ENCODE data around the gene FOXP1. TPM values are rescaled to one million over a fixed set of nuclear protein-coding genes. Genes with fewer than 3 reads are reported as not detected.

Gene FOXP1
- total RNA-seq, 1 donor from 2014 or later: 195 TPM

- Mint-ChIP-seq H3K27ac (ENCODE audit: unreplicated experiment) (no peak overlapping the region), H3K4me3 (ENCODE audit: unreplicated experiment) (no peak overlapping the region), H3K36me3 (ENCODE audit: unreplicated experiment) (peaks cover 14% of the 10 kb centered on the region), H3K27me3 (ENCODE audit: unreplicated experiment) (no peaks in the 10 kb centered on the region), H3K4me1 (ENCODE audit: unreplicated experiment) (peaks cover 63% of the 10 kb centered on the region), H3K9me3 (ENCODE audit: unreplicated experiment) (no peaks in the 10 kb centered on the region)
- no peak for TF ChIP-seq CTCF (IDR thresholded peaks at IDR 0.05)
- DNase-seq (ENCODE audit: extremely low spot score, unreplicated experiment): no peak
Observed at GRCh38 chr3:71524672-71525071, 58.9 kb downstream of the FOXP1 start.

DNA sequence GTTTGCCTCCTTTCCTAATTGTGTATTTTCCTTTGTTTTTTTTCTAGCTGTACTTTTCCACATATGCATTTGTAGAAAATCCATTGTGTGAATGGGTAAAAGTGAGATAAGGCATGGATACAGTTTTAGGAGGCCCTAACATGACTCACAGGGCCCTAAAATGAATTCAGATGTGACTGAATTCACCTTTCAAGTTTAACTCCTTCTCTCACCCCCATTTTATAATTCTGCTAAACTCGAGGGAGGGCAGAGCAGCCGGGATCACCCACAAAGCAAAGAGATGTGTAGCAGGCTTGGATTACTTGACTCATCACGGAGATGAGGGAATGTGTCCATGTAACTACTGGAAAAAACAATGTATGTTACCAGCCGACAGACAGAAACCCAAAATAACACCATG, 59.9 kb downstream of the FOXP1 start:
- no peaks in the 10 kb centered on the region for H3K27me3 Mint-ChIP-seq (ENCODE audit: unreplicated experiment)
- no peak overlapping the region for H3K4me3 Mint-ChIP-seq (ENCODE audit: unreplicated experiment)
- H3K36me3 Mint-ChIP-seq (ENCODE audit: unreplicated experiment): peaks cover 9% of the 10 kb centered on the region
- peak overlapping the region; percentile 12 for H3K27ac Mint-ChIP-seq (ENCODE audit: unreplicated experiment)
- H3K9me3 Mint-ChIP-seq (ENCODE audit: unreplicated experiment): no peaks in the 10 kb centered on the region
- no peak for TF ChIP-seq CTCF (IDR thresholded peaks at IDR 0.05)
- peaks cover 68% of the 10 kb centered on the region for H3K4me1 Mint-ChIP-seq (ENCODE audit: unreplicated experiment)
- DNase-seq (ENCODE audit: extremely low spot score, unreplicated experiment): no peak

- no peak for DNase-seq (ENCODE audit: extremely low spot score, unreplicated experiment)
- no peaks in the 10 kb centered on the region for H3K27me3 Mint-ChIP-seq (ENCODE audit: unreplicated experiment)
- peak; percentile 17 for TF ChIP-seq CTCF (IDR thresholded peaks at IDR 0.05)
- peak overlapping the region; percentile 76 for H3K27ac Mint-ChIP-seq (ENCODE audit: unreplicated experiment)
- H3K36me3 Mint-ChIP-seq (ENCODE audit: unreplicated experiment): peaks cover 6% of the 10 kb centered on the region
- H3K9me3 Mint-ChIP-seq (ENCODE audit: unreplicated experiment): no peaks in the 10 kb centered on the region
- H3K4me1 Mint-ChIP-seq (ENCODE audit: unreplicated experiment): peaks cover 54% of the 10 kb centered on the region
- H3K4me3 Mint-ChIP-seq (ENCODE audit: unreplicated experiment): no peak overlapping the region
Observed at GRCh38 chr3:71521940-71522876, 61.3 kb downstream of the FOXP1 start.

GRCh38 chr3:71521021-71521352, 62.5 kb downstream of the FOXP1 start:
- TF ChIP-seq CTCF (IDR thresholded peaks at IDR 0.05): no peak
- H3K9me3 Mint-ChIP-seq (ENCODE audit: unreplicated experiment): no peaks in the 10 kb centered on the region
- no peak overlapping the region for H3K4me3 Mint-ChIP-seq (ENCODE audit: unreplicated experiment)
- H3K36me3 Mint-ChIP-seq (ENCODE audit: unreplicated experiment): peaks cover 2% of the 10 kb centered on the region
- H3K27me3 Mint-ChIP-seq (ENCODE audit: unreplicated experiment): no peaks in the 10 kb centered on the region
- H3K4me1 Mint-ChIP-seq (ENCODE audit: unreplicated experiment): peaks cover 49% of the 10 kb centered on the region
- H3K27ac Mint-ChIP-seq (ENCODE audit: unreplicated experiment): peak overlapping the region; percentile 69
- no peak for DNase-seq (ENCODE audit: extremely low spot score, unreplicated experiment)

DNA sequence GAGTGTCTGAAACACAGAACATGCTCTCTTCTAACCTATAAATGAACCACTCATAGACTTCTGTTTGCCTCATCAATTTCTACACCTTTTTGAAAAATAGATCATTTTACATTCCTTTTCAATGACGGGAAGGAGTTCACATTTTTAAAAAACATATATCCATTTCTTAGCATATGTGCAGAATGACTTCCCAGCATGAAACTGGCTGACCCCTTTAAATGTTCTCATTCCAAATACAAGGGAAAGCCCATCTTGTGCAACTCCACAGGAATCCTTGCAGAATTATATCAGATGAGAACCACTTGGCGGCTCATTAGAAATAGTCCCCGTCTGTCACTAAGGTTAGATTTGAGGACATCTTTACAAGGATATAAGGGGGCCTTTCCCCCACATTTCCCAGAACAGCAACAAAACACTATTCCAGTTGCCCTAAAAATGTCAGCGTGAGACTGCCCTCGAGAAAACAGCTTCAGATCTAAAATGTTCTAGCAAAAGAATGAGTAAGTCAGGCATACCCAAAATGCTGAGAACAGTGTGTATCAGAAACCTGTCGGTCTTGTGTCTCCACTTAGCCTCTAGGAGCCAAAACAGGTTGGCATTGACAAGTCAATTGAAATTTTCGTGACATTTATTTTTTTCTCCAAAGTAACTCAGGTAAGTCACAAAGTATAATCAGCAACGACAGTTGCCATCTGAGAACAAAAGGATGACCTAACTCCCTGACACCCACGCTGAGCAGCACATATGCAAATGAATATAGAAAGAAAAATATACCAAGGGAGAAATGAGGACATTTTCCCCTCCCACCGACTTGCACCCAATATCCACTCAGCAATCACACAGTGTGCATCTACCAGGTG, 63.1 kb downstream of the FOXP1 start:
- H3K4me3 Mint-ChIP-seq (ENCODE audit: unreplicated experiment): peak overlapping the region; percentile 41
- DNase-seq (ENCODE audit: extremely low spot score, unreplicated experiment): no peak
- TF ChIP-seq CTCF (IDR thresholded peaks at IDR 0.05): no peak
- peaks cover 2% of the 10 kb centered on the region for H3K36me3 Mint-ChIP-seq (ENCODE audit: unreplicated experiment)
- peak overlapping the region; percentile 69 for H3K27ac Mint-ChIP-seq (ENCODE audit: unreplicated experiment)
- H3K9me3 Mint-ChIP-seq (ENCODE audit: unreplicated experiment): no peaks in the 10 kb centered on the region
- no peaks in the 10 kb centered on the region for H3K27me3 Mint-ChIP-seq (ENCODE audit: unreplicated experiment)
- H3K4me1 Mint-ChIP-seq (ENCODE audit: unreplicated experiment): peaks cover 49% of the 10 kb centered on the region
